Measurements from ENCODE around the gene ENOX1. TPM values are rescaled to one million over a fixed set of nuclear protein-coding genes. Genes with fewer than 3 reads are reported as not detected.

Gene ENOX1
- total and polyA plus RNA-seq, 9 of the 15 experiments (the other 6 are each of a cell fraction or from before 2014, with no cell fraction given): not detected

DNA sequence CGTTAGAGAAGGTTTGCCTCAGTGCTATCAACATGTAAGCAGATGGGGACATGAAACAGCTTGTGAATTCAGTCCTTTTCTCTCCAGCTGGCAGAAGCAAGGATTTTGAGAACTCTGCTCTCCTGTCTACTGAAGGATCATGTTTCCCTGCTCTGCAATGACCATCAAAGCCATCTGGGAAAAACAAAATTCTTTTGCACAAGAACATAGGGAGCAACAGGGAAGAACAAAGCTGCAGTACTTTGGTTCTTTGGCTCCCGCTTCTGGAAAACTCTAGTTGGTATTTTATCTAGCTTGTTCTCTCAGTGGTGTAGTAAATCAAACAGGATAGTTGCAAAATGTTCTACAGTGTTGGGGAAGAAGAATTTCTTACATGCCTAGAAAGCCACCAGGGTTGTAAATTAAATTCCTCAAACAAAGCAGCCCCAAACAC is 270.4 kb downstream of the ENOX1 start (continued):
- no peak for TF ChIP-seq BRD9 (IDR thresholded peaks at IDR 0.05; ENCODE audit: low read depth, partially characterized antibody)
- TF ChIP-seq SOX6 (IDR thresholded peaks at IDR 0.05): no peak

DNA sequence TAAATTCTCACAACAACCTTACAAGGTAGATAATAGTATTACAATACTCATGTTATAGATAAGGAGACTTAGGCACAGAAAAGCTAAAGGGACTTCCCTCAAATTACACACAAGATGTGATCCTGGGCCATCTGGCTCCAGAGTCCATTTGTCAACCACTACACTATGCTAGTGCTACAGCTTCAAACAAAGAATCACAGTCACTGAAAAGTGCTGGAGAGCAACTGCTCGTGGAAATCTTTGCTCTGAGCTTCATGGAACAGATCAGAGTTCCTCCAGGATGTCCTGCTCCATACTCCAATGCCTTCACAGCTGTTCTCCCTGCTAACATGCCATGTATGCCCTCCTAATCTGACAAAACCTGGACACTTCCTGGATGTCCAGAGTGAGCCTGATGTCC is 271.2 kb downstream of the ENOX1 start:
- no TSS peak for BruUV-seq (replicated peaks)
- H2AFZ ChIP-seq (ENCODE audit: low read depth, low read length): no peak overlapping the region
- H3K4me3 ChIP-seq: no peak overlapping the region
- ChIA-PET POLR2A (interaction anchor here (0.5 kb wide), 1 partner anchor 12 kb away, joined by 3 read pairs; no protein-coding TSS in a partner anchor), CTCF (ENCODE audit: low intra/inter-chr PET ratio) (no interaction called here)
- no peaks in the 10 kb centered on the region for H3K79me2 ChIP-seq (ENCODE audit: control insufficient read depth, insufficient read depth, low read length)
- intact Hi-C loops (cut with micrococcal nuclease): no loop called here
- H3K36me3 ChIP-seq (ENCODE audit: control insufficient read depth, insufficient read depth, low read length): no peaks in the 10 kb centered on the region
- no peak overlapping the region for H3K4me2 ChIP-seq (ENCODE audit: insufficient read depth, low read length)
- H4K20me1 ChIP-seq (replicated peaks; ENCODE audit: control insufficient read depth, insufficient read depth, low read length): no peaks in the 10 kb centered on the region
- H3K9me1 ChIP-seq (ENCODE audit: control insufficient read depth, insufficient read depth, low read length): no peaks in the 10 kb centered on the region
- DNase-seq (ENCODE audit: extremely low read depth in 1 of 4, low spot score in 3 of 4) (no peak), FAIRE-seq (no peak), ATAC-seq (no peak)
- H3K27ac ChIP-seq (ENCODE audit: extremely low read depth, low read depth, low read length): no peak overlapping the region
- no peaks in the 10 kb centered on the region for H3K27me3 ChIP-seq (ENCODE audit: control insufficient read depth in 2 of 2, insufficient read depth in 2 of 2, low read length in 2 of 2)
- H3K9me3 ChIP-seq (replicated peaks; ENCODE audit: control insufficient read depth, insufficient read depth, low read depth, low read length): no peaks in the 10 kb centered on the region
- 8% methylated on average over 1 of the region's 1 CpG for WGBS (ENCODE audit: insufficient coverage, low coverage, missing lambda C conversion rate)
- in situ Hi-C loops (cut with MboI): no loop called here
- no peak overlapping the region for H3K9ac ChIP-seq (ENCODE audit: insufficient read depth in 1 of 2, low read depth in 2 of 2, low read length in 2 of 2)
- no peaks in the 10 kb centered on the region for H3K4me1 ChIP-seq (replicated peaks in 1 of 2; ENCODE audit: control insufficient read depth in 2 of 2, insufficient read depth in 2 of 2, low read length in 2 of 2)
- TF ChIP-seq FOXK2 (conservative IDR thresholded peaks at IDR 0.05 in 1 of 2, IDR thresholded peaks at IDR 0.05 in 1 of 2; ENCODE audit: low read depth in 2 of 2): no peak
- TF ChIP-seq PRMT5 (CRISPR knock-in tag; IDR thresholded peaks at IDR 0.05): no peak
- no peak for TF ChIP-seq ZNF12 (CRISPR knock-in tag; IDR thresholded peaks at IDR 0.05)
- no peak for TF ChIP-seq SMARCA5 (IDR thresholded peaks at IDR 0.05)
- TF ChIP-seq, protein P1, sequence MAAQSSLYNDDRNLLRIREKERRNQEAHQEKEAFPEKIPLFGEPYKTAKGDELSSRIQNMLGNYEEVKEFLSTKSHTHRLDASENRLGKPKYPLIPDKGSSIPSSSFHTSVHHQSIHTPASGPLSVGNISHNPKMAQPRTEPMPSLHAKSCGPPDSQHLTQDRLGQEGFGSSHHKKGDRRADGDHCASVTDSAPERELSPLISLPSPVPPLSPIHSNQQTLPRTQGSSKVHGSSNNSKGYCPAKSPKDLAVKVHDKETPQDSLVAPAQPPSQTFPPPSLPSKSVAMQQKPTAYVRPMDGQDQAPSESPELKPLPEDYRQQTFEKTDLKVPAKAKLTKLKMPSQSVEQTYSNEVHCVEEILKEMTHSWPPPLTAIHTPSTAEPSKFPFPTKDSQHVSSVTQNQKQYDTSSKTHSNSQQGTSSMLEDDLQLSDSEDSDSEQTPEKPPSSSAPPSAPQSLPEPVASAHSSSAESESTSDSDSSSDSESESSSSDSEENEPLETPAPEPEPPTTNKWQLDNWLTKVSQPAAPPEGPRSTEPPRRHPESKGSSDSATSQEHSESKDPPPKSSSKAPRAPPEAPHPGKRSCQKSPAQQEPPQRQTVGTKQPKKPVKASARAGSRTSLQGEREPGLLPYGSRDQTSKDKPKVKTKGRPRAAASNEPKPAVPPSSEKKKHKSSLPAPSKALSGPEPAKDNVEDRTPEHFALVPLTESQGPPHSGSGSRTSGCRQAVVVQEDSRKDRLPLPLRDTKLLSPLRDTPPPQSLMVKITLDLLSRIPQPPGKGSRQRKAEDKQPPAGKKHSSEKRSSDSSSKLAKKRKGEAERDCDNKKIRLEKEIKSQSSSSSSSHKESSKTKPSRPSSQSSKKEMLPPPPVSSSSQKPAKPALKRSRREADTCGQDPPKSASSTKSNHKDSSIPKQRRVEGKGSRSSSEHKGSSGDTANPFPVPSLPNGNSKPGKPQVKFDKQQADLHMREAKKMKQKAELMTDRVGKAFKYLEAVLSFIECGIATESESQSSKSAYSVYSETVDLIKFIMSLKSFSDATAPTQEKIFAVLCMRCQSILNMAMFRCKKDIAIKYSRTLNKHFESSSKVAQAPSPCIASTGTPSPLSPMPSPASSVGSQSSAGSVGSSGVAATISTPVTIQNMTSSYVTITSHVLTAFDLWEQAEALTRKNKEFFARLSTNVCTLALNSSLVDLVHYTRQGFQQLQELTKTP (IDR thresholded peaks at IDR 0.05; ENCODE audit: low read depth in 1 of 2, partially characterized antibody in 2 of 2): no peak
- TF ChIP-seq, protein P2, sequence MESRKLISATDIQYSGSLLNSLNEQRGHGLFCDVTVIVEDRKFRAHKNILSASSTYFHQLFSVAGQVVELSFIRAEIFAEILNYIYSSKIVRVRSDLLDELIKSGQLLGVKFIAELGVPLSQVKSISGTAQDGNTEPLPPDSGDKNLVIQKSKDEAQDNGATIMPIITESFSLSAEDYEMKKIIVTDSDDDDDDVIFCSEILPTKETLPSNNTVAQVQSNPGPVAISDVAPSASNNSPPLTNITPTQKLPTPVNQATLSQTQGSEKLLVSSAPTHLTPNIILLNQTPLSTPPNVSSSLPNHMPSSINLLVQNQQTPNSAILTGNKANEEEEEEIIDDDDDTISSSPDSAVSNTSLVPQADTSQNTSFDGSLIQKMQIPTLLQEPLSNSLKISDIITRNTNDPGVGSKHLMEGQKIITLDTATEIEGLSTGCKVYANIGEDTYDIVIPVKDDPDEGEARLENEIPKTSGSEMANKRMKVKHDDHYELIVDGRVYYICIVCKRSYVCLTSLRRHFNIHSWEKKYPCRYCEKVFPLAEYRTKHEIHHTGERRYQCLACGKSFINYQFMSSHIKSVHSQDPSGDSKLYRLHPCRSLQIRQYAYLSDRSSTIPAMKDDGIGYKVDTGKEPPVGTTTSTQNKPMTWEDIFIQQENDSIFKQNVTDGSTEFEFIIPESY (CRISPR knock-in tag; IDR thresholded peaks at IDR 0.05): no peak
- no peak for TF ChIP-seq HDAC8 (tag; IDR thresholded peaks at IDR 0.05)
- TF ChIP-seq EZH2 (IDR thresholded peaks at IDR 0.05; ENCODE audit: borderline replicate concordance, low read depth, low read length): no peak
- no peak for TF ChIP-seq ZBTB8A (IDR thresholded peaks at IDR 0.05; ENCODE audit: partially characterized antibody)
- no peak for TF ChIP-seq FIP1L1 (IDR thresholded peaks at IDR 0.05; ENCODE audit: low read depth, low read length, poor library complexity, severe bottlenecking)
- no peak for TF ChIP-seq ZNF707 (CRISPR knock-in tag; conservative IDR thresholded peaks at IDR 0.05)
- TF ChIP-seq, protein P3, sequence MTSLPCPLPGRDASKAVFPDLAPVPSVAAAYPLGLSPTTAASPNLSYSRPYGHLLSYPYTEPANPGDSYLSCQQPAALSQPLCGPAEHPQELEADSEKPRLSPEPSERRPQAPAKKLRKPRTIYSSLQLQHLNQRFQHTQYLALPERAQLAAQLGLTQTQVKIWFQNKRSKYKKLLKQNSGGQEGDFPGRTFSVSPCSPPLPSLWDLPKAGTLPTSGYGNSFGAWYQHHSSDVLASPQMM (CRISPR knock-in tag; IDR thresholded peaks at IDR 0.05): no peak
